PC-9 (cell line): ENCODE measurements around the gene SEC14L6. TPM values are rescaled to one million over a fixed set of nuclear protein-coding genes. Genes with fewer than 3 reads are reported as not detected.

ENCODE experiments used
- BruUV-seq: library from RNA; stranded (reverse); fragments of 400-500 nt; replicated peaks from 2 replicates; lab custom pipeline; 2021; lab: Mats Ljungman, UMichigan
- CTCF ChIA-PET: fragments of 300-600 bp; sonication (Branson Sonifier 250); formaldehyde crosslinking; loops from one replicate; lab custom pipeline; 2022; ENCODE audit warnings: antibody characterized with exemption; lab: Charles Lee
- POLR2A ChIA-PET: fragments of 300-600 bp; sonication (Branson Sonifier 250); formaldehyde crosslinking; loops from one replicate; lab custom pipeline; 2022; ENCODE audit warnings: antibody characterized with exemption; ENCODE audit not compliant: unreplicated experiment; lab: Charles Lee
- DNase-seq, 2 experiments: peaks; one replicate each; pipeline versions ENCODE4 v3.0.0 to v3.0.0-alpha.2; 2015 to 2022; ENCODE audit warnings: mixed read lengths in 1 of 2
- H2AFZ ChIP-seq: fragments of 200-600 bp; sonication (generic); 2 replicates; pipeline ENCODE4 v1.8.1; 2017; ENCODE audit warnings: antibody characterized with exemption
- H3F3A ChIP-seq: fragments of 200-600 bp; sonication (generic); 2 replicates; pipeline ENCODE4 v1.8.1; 2017; ENCODE audit warnings: antibody characterized with exemption, mild to moderate bottlenecking, low read depth; ENCODE audit not compliant: insufficient read depth
- H3K27ac ChIP-seq: fragments of 200-600 bp; sonication (generic); 2 replicates; pipeline ENCODE4 v1.6.1; 2016; ENCODE audit warnings: mixed run types
- H3K27me3 ChIP-seq: fragments of 200-600 bp; sonication (generic); 2 replicates; pipeline ENCODE4 v1.6.1; 2016; ENCODE audit warnings: low read depth, mixed run types; ENCODE audit not compliant: insufficient read depth
- H3K36me3 ChIP-seq: fragments of 200-600 bp; sonication (generic); 2 replicates; pipeline ENCODE4 v1.6.1; 2016; ENCODE audit warnings: low read depth, mixed run types
- H3K4me1 ChIP-seq: fragments of 200-600 bp; sonication (generic); replicated peaks from 2 replicates; pipeline ENCODE4 v1.6.1; 2016; ENCODE audit warnings: mixed run types; ENCODE audit not compliant: insufficient read depth
- H3K4me2 ChIP-seq: fragments of 200-600 bp; sonication (generic); 2 replicates; pipeline ENCODE4 v1.6.1; 2017; ENCODE audit warnings: mixed run types
- H3K4me3 ChIP-seq: fragments of 200-600 bp; sonication (generic); 2 replicates; pipeline ENCODE4 v1.6.1; 2016; ENCODE audit warnings: mixed run types
- H3K79me2 ChIP-seq: fragments of 200-600 bp; sonication (generic); 2 replicates; pipeline ENCODE4 v1.6.1; 2017; ENCODE audit warnings: low read depth, mixed run types
- H3K9me2 ChIP-seq: fragments of 200-600 bp; sonication (generic); 2 replicates; pipeline ENCODE4 v1.8.1; 2017; ENCODE audit warnings: mild to moderate bottlenecking; ENCODE audit not compliant: insufficient read depth
- H3K9me3 ChIP-seq: fragments of 200-600 bp; sonication (generic); 2 replicates; pipeline ENCODE4 v1.8.1; 2016; ENCODE audit warnings: low read depth; ENCODE audit not compliant: insufficient read depth
- H4K20me1 ChIP-seq: fragments of 200-600 bp; sonication (generic); 2 replicates; pipeline ENCODE4 v1.8.1; 2017; ENCODE audit not compliant: insufficient read depth
- EZH2 ChIP-seq: fragments of 200-600 bp; sonication (generic); IDR thresholded peaks from 2 replicates; pipeline ENCODE4 v1.8.0; 2017; ENCODE audit warnings: antibody characterized with exemption, low read depth
- intact Hi-C: fragments of 100-400 bp; cut with micrococcal nuclease; formaldehyde crosslinking; loops from one replicate; pipeline ENCODE4 v1.10.0; 2022; ENCODE audit not compliant: unreplicated experiment
- total RNA-seq: library from RNA; stranded (reverse); gene quantifications from 2 replicates; pipeline ENCODE4 v1.2.3, GENCODE V29; 2021
- TF ChIP-seq, protein P1 (sequence below): fragments of 200-600 bp; sonication (generic); conservative IDR thresholded peaks from 2 replicates; pipeline ENCODE4 v1.6.1; 2017; ENCODE audit warnings: mixed run types, antibody characterized with exemption, mild to moderate bottlenecking, moderate library complexity

SEC14L6 gene
- total RNA-seq, 1 experiment from 2014 or later, result 0.31 TPM

DNA sequence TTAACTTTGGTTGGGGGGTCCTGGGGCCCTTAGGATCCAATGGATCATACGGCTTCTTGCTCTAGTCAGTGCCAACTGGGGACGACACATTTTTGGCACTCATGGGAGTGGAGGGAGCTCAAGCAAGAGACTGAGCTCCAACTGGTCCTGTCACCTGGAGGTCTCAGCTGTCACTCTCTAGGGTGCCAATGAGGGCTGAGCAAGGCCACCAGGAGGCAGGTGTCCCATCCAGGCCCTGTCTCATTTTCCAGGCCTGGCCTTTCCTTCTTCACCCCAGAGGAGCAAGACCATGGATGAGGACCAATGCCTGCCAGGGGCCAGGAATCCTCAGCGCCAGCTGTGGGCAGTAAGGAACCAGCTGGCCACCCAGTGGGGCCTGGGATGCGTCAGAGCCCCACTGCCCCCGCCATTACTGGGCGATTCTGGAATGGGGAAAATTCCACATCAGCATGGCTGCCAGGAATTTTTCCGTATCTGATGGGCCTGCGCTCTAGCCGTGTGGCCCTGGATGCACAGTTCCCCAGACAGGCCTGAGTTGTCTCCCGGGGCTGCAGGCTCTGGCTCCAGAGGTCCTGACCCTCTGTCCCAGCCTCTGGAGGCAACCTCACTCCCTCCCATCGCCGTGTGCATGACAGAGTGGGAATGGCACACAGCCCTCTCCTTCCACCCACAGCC is 28.6 kb upstream of the SEC14L6 start:
- POLR2A ChIA-PET, result no interaction called here
- H3K9me3 ChIP-seq, result no peaks in the 10 kb centered on the region
- H3F3A ChIP-seq, result peaks cover 27% of the 10 kb centered on the region
- H3K27me3 ChIP-seq, result no peaks in the 10 kb centered on the region
- H3K9me2 ChIP-seq, result no peaks in the 10 kb centered on the region
- no peak overlapping the region for H2AFZ ChIP-seq
- H3K79me2 ChIP-seq, result no peaks in the 10 kb centered on the region
- H3K4me2 ChIP-seq, result no peak overlapping the region
- BruUV-seq, result no TSS peak
- intact Hi-C loops, result no loop called here
- CTCF ChIA-PET, result interaction anchor here (0.6 kb wide), 1 partner anchor 193 kb away, joined by 6 read pairs; no protein-coding TSS in a partner anchor
- peaks cover 10% of the 10 kb centered on the region; the same call in 1 of the 2 replicates for H3K36me3 ChIP-seq
- H4K20me1 ChIP-seq, result peaks cover 27% of the 10 kb centered on the region
- H3K27ac ChIP-seq, result no peak overlapping the region
- no peaks in the 10 kb centered on the region for H3K4me1 ChIP-seq
- DNase-seq, result no peak
- no peak for TF ChIP-seq EZH2
- no peak overlapping the region for H3K4me3 ChIP-seq

DNA sequence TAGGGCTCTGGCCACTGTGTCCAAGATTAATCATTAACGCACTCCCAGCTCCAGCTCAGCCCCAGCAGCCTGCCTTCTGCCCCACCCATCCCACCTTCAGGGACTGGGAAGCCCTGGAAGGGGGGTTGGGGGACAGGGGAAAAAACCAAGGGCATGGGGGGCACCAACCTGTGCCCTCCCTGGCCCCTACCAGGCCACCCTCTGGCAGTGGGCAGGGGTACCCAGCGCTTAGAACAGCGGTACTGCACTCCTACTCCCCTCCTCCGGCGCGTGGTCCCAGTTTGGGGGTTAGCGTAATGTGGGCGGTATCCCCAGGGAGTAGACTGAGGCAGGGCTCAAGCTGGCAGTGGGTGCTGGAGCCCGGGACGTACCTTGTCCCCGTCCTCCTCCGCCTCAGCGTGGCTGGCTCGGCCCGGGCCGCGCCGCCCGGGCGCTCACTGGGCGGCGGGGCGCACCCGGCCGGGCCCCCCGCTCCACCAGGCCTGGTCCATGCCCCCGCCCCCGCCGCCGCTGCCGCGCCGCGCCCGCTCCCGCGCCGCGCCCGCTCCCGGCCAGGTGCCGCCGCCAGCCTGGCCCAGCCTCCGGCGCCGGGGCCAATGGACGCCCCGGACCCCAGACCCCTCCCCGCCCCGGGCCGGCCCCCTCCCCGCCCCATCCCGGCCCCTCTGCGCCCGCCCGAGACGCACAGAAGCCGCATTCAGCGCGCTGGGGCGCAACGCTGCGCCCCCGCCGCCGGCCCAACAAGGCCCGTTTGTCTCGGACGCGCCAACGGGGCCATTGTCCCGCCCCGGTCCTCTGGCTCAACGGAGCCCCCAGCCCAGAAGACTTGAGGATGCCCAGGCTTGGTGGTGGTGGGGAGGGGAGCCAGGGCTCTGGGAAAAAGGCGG is 27.8 kb upstream of the SEC14L6 start, which contains the start of gene GAL3ST1:
TSS of gene GAL3ST1 (minus strand) at position 571 of the 887 bp plus-strand sequence. CDS start 17,273 bp downstream, outside the sequence.
- BruUV-seq, result no TSS peak

DNA sequence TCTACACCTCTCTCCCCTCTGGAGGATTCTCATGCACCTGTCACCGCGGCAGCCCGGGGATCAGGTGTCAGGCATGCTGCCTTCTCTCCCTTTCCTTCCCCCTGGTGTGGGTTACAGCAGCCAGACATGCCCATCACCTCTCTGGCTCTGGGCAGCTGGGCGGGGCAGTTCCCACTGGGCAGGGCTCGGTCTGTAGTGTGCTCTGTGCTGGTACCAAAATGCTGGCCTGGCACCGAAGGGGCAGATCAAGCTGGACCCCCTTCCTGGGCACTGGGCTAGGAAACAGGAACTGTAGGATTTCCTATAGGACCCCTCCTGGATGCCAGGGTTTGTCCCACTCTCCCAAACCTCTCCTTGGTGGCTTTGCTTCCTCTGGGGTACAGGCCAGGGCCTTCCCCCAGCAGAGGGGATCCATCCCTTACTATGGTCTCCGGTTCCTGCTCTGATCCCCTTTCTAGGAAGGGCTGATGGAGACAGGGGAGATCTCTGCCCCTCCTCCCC is 27.1 kb upstream of the SEC14L6 start:
- Histone ChIP-seq H3K9me2 (no peaks in the 10 kb centered on the region), H3K4me3 (no peak overlapping the region), H4K20me1 (peaks cover 19% of the 10 kb centered on the region), H3F3A (peaks cover 27% of the 10 kb centered on the region), H3K36me3 (0 out of 2 replicates have a peak, but pooled peaks cover 8% of the 10 kb centered on the region), H3K4me2 (no peak overlapping the region), H3K27me3 (no peaks in the 10 kb centered on the region), H2AFZ (no peak overlapping the region), H3K9me3 (no peaks in the 10 kb centered on the region), H3K4me1 (no peaks in the 10 kb centered on the region), H3K79me2 (no peaks in the 10 kb centered on the region), H3K27ac (no peak overlapping the region)
- BruUV-seq, result no TSS peak
- ChIA-PET POLR2A (no interaction called here), CTCF (no interaction called here)
- TF ChIP-seq EZH2, result no peak
- TF ChIP-seq, protein P1, sequence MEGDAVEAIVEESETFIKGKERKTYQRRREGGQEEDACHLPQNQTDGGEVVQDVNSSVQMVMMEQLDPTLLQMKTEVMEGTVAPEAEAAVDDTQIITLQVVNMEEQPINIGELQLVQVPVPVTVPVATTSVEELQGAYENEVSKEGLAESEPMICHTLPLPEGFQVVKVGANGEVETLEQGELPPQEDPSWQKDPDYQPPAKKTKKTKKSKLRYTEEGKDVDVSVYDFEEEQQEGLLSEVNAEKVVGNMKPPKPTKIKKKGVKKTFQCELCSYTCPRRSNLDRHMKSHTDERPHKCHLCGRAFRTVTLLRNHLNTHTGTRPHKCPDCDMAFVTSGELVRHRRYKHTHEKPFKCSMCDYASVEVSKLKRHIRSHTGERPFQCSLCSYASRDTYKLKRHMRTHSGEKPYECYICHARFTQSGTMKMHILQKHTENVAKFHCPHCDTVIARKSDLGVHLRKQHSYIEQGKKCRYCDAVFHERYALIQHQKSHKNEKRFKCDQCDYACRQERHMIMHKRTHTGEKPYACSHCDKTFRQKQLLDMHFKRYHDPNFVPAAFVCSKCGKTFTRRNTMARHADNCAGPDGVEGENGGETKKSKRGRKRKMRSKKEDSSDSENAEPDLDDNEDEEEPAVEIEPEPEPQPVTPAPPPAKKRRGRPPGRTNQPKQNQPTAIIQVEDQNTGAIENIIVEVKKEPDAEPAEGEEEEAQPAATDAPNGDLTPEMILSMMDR, result no peak
- intact Hi-C loops, result no loop called here
- no peak for DNase-seq

More for the DNA sequence above, 27.8 kb upstream of the SEC14L6 start, which contains the start of gene GAL3ST1:
- intact Hi-C loops, result no loop called here
- H3K4me1 ChIP-seq, result no peaks in the 10 kb centered on the region
- no peaks in the 10 kb centered on the region for H3K79me2 ChIP-seq
- TF ChIP-seq EZH2, result no peak
- TF ChIP-seq, protein P1, result no peak
- H3K4me3 ChIP-seq, result no peak within 1 kb of the TSS
- no peak within 1 kb of the TSS for H3K4me2 ChIP-seq
- peaks cover 20% of the 10 kb centered on the region for H4K20me1 ChIP-seq
- no peaks in the 10 kb centered on the region for H3K9me2 ChIP-seq
- H3K27ac ChIP-seq, result no peak within 1 kb of the TSS
- peaks cover 27% of the 10 kb centered on the region for H3F3A ChIP-seq
- DNase-seq, result no peak
- no peaks in the 10 kb centered on the region for H3K27me3 ChIP-seq
- H3K9me3 ChIP-seq, result no peaks in the 10 kb centered on the region
- no peak within 1 kb of the TSS for H2AFZ ChIP-seq
- ChIA-PET POLR2A (no interaction called here), CTCF (interaction anchor here (0.6 kb wide), 1 partner anchor 192 kb away, joined by 6 read pairs; no protein-coding TSS in a partner anchor)
- 0 out of 2 replicates have a peak, but pooled peaks cover 8% of the 10 kb centered on the region for H3K36me3 ChIP-seq
